Effector memory CD8-positive, alpha-beta T cell (primary cell): ENCODE measurements around the gene TPPP3.

ENCODE experiments used
- ATAC-seq: fragments of 150-1000 bp; cut with Tn5 transposase; replicated peaks from 2 replicates; pipeline ENCODE4 v1.10.0; 2021; ENCODE audit warnings: mild to moderate bottlenecking, moderate library complexity
- DNase-seq, 3 experiments: peaks; one replicate each; pipeline ENCODE4 v3.0.0; 2021
- H3K27ac Mint-ChIP-seq, 2 donors: one replicate each; pipeline ENCODE4 v1.8.0; 2022; ENCODE audit warnings: mild to moderate bottlenecking in 2 of 2, mixed read lengths in 2 of 2, moderate library complexity in 2 of 2
- H3K27me3 Mint-ChIP-seq, 2 donors: one replicate each; pipeline ENCODE4 v1.8.0; 2022; ENCODE audit warnings: mixed read lengths in 2 of 2
- H3K36me3 Mint-ChIP-seq: one replicate; pipeline ENCODE4 v1.8.0; 2022; ENCODE audit warnings: mild to moderate bottlenecking, moderate library complexity, mixed read lengths; ENCODE audit not compliant: insufficient read depth
- H3K4me1 Mint-ChIP-seq, 2 donors: one replicate each; pipeline ENCODE4 v1.8.0; 2022; ENCODE audit warnings: low read depth in 2 of 2, mixed read lengths in 2 of 2
- H3K4me3 Mint-ChIP-seq, 2 donors: one replicate each; pipeline ENCODE4 v1.8.0; 2022; ENCODE audit warnings: mild to moderate bottlenecking in 2 of 2, mixed read lengths in 2 of 2, moderate library complexity in 2 of 2
- H3K9me3 Mint-ChIP-seq, 2 donors: one replicate each; pipeline ENCODE4 v1.8.0; 2022; ENCODE audit warnings: mixed read lengths in 2 of 2

TPPP3 gene

DNA sequence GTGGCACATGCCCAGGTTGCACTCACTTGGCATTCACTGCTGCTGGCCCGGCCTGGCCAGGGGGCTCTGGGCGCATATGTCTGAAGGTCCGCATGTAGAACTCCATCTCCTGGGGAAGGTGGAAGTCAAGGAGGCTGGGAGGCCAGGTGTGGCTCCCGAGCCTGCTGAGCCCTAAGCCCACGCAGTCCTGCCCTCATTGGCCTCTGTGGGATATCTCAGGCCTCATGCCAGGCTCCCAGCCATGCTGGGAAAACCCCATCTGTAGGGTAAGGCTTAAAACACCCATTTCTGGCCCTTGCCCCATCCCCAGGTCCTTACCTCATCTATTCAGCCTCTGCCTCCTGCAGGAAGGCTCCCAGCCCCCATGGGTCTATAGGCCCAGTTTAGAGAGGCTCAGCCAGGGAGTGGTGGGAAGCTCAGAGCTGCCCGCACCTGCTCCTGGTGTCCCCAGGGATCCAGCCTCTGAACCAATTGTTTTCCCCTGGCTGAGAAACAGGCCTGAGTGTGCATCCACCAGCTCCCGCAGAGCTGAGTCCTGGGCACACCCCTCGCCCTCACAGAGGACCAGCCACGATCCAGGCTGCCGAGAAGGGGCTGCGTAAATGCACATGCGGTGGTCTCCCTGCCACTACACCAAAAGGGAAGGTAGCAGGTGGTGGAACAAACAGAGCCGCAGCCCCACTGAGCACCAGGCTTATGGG, 2.3 kb upstream of the TPPP3 start:
- H3K27me3 Mint-ChIP-seq: peaks cover 35 to 74% of the 10 kb centered on the region in 2 donors
- ATAC-seq (no peak), DNase-seq (no peak)
- no peak overlapping the region for H3K27ac Mint-ChIP-seq
- H3K4me3 Mint-ChIP-seq: peak overlapping the region in 1 of 2 donors; percentile 42
- H3K4me1 Mint-ChIP-seq: peaks cover 5 to 9% of the 10 kb centered on the region in 2 donors
- no peaks in the 10 kb centered on the region for H3K9me3 Mint-ChIP-seq
- peaks cover 3% of the 10 kb centered on the region for H3K36me3 Mint-ChIP-seq

DNA sequence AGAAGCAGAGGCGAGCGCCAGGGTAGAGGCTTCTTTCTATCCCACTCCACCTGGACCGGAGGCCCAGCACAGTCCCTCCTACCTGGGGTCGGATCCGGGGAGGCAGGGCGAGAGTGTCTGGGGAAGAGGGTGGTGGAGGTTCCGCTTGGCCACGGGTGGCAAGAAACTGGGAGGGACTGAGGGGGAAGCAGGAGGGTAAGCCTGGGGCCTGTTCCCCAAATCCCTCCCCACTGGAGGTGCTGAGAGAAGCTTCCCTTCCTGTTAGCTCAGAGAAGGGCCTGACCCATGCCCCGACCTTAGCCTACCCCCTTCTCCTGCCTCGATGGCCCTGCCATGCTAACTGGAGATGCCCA, 1.8 kb upstream of the TPPP3 start:
- peak overlapping the region in 1 of 2 donors; percentile 42 for H3K4me3 Mint-ChIP-seq
- no peak overlapping the region for H3K27ac Mint-ChIP-seq
- no peaks in the 10 kb centered on the region for H3K9me3 Mint-ChIP-seq
- peaks cover 3% of the 10 kb centered on the region for H3K36me3 Mint-ChIP-seq
- peaks cover 5 to 9% of the 10 kb centered on the region in 2 donors for H3K4me1 Mint-ChIP-seq
- H3K27me3 Mint-ChIP-seq: peaks cover 35 to 79% of the 10 kb centered on the region in 2 donors
- no peak for ATAC-seq
- no peak for DNase-seq

GRCh38 chr16:67394155-67395104, 1.1 kb upstream of the TPPP3 start:
- no peaks in the 10 kb centered on the region for H3K9me3 Mint-ChIP-seq
- DNase-seq (no peak), ATAC-seq (peak; percentile 16)
- peak overlapping the region; percentile 71 to 75 for H3K4me3 Mint-ChIP-seq
- peak overlapping the region in 1 of 2 donors; percentile 5 for H3K27ac Mint-ChIP-seq
- peaks cover 5 to 9% of the 10 kb centered on the region in 2 donors for H3K4me1 Mint-ChIP-seq
- H3K27me3 Mint-ChIP-seq: peaks cover 35 to 80% of the 10 kb centered on the region in 2 donors
- H3K36me3 Mint-ChIP-seq: peaks cover 3% of the 10 kb centered on the region

- peaks cover 3% of the 10 kb centered on the region for H3K36me3 Mint-ChIP-seq
- peak overlapping the region; percentile 71 to 75 for H3K4me3 Mint-ChIP-seq
- peaks cover 35 to 80% of the 10 kb centered on the region in 2 donors for H3K27me3 Mint-ChIP-seq
- ATAC-seq: peak; percentile 7
- no peak for DNase-seq
- H3K9me3 Mint-ChIP-seq: no peaks in the 10 kb centered on the region
- peaks cover 5 to 9% of the 10 kb centered on the region in 2 donors for H3K4me1 Mint-ChIP-seq
- H3K27ac Mint-ChIP-seq: peak overlapping the region in 1 of 2 donors; percentile 5
Measured at GRCh38 chr16:67393788-67394154, 473 bp upstream of the TPPP3 start.

DNA sequence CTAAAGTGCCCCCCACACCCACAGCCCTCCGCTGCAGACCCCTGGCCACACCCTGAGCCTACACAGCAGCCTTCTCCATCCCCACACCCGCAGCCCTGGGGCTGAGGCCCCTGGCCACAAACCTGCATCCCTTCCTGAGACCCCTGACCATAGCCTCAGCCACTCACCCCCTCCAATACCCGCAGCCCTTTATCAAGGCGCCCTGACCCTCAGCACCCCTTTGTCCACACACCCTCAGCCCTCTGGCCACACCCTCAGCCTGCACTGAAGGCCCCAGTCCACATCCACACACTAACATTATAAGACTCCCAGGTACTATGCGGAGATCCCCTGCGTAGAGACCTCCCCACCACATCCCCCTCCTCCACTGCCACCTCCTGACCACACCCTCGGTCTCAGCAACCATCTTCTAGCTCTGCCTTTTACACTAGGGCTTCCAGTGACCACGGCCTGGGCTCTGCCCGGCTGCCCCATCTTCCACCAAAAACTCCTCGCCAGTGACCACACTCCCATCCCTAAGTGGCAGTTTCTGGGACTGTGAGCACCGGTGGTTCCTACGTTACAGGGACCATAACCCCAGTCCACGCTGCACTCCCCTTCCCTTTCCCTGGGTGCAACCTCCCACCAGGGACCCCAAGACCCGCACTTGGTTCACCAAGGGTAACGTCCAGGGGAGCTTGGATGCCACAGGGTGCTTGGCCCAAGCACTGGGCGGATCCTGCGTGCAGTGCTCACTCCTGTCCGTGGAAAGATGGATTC, 818 bp downstream of the TPPP3 start:
- peak overlapping the region; percentile 44 to 71 for H3K27ac Mint-ChIP-seq
- no peaks in the 10 kb centered on the region for H3K9me3 Mint-ChIP-seq
- H3K4me1 Mint-ChIP-seq: peaks cover 5 to 9% of the 10 kb centered on the region in 2 donors
- H3K27me3 Mint-ChIP-seq: peaks cover 35 to 71% of the 10 kb centered on the region in 2 donors
- H3K4me3 Mint-ChIP-seq: peak overlapping the region in 1 of 2 donors; percentile 31
- ATAC-seq: no peak
- H3K36me3 Mint-ChIP-seq: peaks cover 3% of the 10 kb centered on the region
- no peak for DNase-seq

DNA sequence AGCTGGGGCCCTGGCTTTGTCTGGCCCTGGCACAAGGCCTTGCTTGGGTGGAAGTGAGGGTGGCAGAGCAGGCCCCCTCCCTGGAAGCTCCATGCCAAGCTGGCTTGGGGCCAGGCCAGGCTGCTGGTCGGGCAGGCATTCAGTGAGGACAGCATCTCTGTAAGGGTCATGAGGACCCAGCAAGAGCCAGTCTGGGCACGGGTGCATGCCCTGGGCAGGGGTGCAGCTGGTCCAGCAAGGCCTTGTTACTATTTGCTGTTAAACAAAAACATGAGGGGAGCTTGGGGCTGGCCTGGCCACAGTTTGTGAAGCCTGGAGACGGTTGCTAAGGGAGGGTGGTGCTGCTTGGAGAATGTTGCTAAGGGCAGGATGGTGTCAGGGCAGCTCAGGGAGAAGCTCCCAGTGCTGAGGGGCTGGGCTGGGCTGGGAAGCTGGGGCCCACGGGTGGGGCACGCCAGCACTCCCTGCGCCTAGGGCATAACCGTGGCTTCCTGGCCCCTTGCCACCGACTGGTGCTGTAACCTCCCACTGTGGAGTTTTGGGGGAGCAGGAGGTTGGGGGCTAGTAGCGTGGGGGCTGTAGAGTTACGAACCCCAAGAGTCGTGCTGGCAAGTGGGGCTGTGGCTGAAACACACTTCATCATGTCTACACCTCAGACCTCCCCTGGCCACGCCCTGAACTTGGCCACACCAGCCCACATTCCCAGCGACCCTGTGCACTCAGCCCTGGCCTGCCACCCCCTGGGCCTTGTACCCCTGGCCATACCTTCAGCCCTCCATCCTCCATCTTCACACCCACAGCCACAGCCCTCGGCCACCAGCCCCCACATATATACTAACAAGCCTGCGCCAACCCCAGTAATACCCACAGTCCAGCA, 1.6 kb downstream of the TPPP3 start:
- H3K4me3 Mint-ChIP-seq: peak overlapping the region; percentile 22 to 31
- peak overlapping the region; percentile 44 to 71 for H3K27ac Mint-ChIP-seq

GRCh38 chr16:67390816-67391423, 2.4 kb downstream of the TPPP3 start:
- peaks cover 5 to 9% of the 10 kb centered on the region in 2 donors for H3K4me1 Mint-ChIP-seq
- no peaks in the 10 kb centered on the region for H3K9me3 Mint-ChIP-seq
- DNase-seq (no peak), ATAC-seq (no peak)
- H3K27me3 Mint-ChIP-seq: peaks cover 28 to 59% of the 10 kb centered on the region in 2 donors
- H3K36me3 Mint-ChIP-seq: peaks cover 3% of the 10 kb centered on the region
- peak overlapping the region in 1 of 2 donors; percentile 26 for H3K4me3 Mint-ChIP-seq
- H3K27ac Mint-ChIP-seq: no peak overlapping the region

More for the DNA sequence above, 1.6 kb downstream of the TPPP3 start:
- Mint-ChIP-seq H3K27me3 (peaks cover 29 to 65% of the 10 kb centered on the region in 2 donors), H3K9me3 (no peaks in the 10 kb centered on the region), H3K4me1 (peaks cover 5 to 9% of the 10 kb centered on the region in 2 donors), H3K36me3 (peaks cover 3% of the 10 kb centered on the region)
- ATAC-seq (no peak), DNase-seq (no peak)

GRCh38 chr16:67389911-67390815, 3.1 kb downstream of the TPPP3 start:
- DNase-seq (no peak), ATAC-seq (no peak)
- Mint-ChIP-seq H3K27me3 (peaks cover 22 to 51% of the 10 kb centered on the region in 2 donors), H3K27ac (peak overlapping the region in 1 of 2 donors; percentile 44), H3K9me3 (no peaks in the 10 kb centered on the region), H3K4me3 (no peak overlapping the region), H3K4me1 (peaks cover 5 to 9% of the 10 kb centered on the region in 2 donors), H3K36me3 (peaks cover 3% of the 10 kb centered on the region)

DNA sequence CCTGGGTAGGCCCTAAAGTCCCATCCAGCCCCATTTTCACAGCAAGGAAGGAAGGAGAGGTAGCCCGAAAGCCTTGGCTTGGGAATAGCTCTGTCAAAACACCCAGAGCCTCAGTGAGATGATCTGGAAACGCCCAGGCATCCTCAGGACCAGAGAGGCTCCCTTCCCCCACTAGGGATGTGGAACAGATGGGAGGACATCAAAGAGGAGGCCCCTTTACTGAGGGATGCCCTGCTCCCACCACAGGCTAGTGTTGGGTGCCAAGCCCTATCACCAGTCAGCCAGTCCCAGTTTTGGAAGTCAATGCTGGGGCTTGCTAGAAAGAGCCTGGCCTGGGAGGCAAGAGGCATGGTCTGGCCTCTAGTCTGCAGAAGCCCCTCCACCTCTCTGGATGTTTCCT, 4.7 kb downstream of the TPPP3 start:
- no peak for ATAC-seq
- Mint-ChIP-seq H3K27ac (no peak overlapping the region), H3K9me3 (no peaks in the 10 kb centered on the region), H3K4me1 (peaks cover 0 to 2% of the 10 kb centered on the region in 2 donors), H3K4me3 (no peak overlapping the region), H3K36me3 (peaks cover 3% of the 10 kb centered on the region), H3K27me3 (peaks cover 12 to 35% of the 10 kb centered on the region in 2 donors)
- no peak for DNase-seq

DNA sequence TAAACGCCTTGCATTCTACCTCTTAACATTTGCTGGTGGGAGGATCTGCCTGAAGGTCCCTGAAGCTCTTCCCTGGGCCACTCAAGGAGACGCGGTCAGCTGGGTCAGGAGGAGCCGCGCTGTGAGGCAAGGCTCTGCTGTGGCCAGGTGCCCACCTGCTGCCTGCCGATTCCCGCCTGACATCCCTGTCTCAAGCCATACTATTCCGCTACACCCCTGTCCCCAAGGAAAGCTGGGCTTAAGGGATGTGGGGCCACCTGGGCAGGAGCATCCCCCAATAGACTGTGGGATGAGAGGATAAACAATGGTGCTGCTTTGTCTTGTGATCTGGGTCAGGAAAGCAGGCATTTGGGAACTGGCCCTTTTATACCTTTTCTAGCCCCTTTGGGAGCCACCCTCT, 5.1 kb downstream of the TPPP3 start:
- ATAC-seq (no peak), DNase-seq (no peak)
- H3K36me3 Mint-ChIP-seq: peaks cover 3% of the 10 kb centered on the region
- H3K27ac Mint-ChIP-seq: no peak overlapping the region
- no peaks in the 10 kb centered on the region for H3K9me3 Mint-ChIP-seq
- H3K4me1 Mint-ChIP-seq: no peaks in the 10 kb centered on the region
- H3K4me3 Mint-ChIP-seq: no peak overlapping the region
- H3K27me3 Mint-ChIP-seq: peaks cover 11 to 31% of the 10 kb centered on the region in 2 donors

- Mint-ChIP-seq H3K27me3 (peaks cover 8 to 25% of the 10 kb centered on the region in 2 donors), H3K27ac (peak overlapping the region in 1 of 2 donors; percentile 21), H3K9me3 (no peaks in the 10 kb centered on the region), H3K36me3 (peaks cover 3% of the 10 kb centered on the region), H3K4me1 (no peaks in the 10 kb centered on the region), H3K4me3 (no peak overlapping the region)
- ATAC-seq (no peak), DNase-seq (no peak)
Measured at GRCh38 chr16:67387479-67388079, 5.7 kb downstream of the TPPP3 start.
